Measurements from ENCODE around the gene IQCE. TPM values are rescaled to one million over a fixed set of nuclear protein-coding genes. Genes with fewer than 3 reads are reported as not detected.

IQCE gene
- total and polyA plus RNA-seq, 2 experiments from 2014 or later, result 11.8 to 13.3 TPM

GRCh38 chr7:2510909-2511768 lies 47.6 kb upstream of the IQCE start:
- no peaks in the 10 kb centered on the region for H3K9me2 ChIP-seq (replicated peaks; ENCODE audit: insufficient read depth)
- no peaks in the 10 kb centered on the region for H3K79me2 ChIP-seq
- H3K9me3 ChIP-seq (ENCODE audit: low read depth), result no peaks in the 10 kb centered on the region
- 54% methylated on average over 26 of the region's 27 CpGs for WGBS (ENCODE audit: low lambda C conversion rate, missing lambda C conversion rate)
- DNase-seq (ENCODE audit: low spot score), result no peak
- TF ChIP-seq EZH2 (IDR thresholded peaks at IDR 0.05; ENCODE audit: borderline replicate concordance), result no peak
- H3K4me1 ChIP-seq (ENCODE audit: insufficient read depth), result peaks cover 9% of the 10 kb centered on the region
- H3K36me3 ChIP-seq (replicated peaks; ENCODE audit: insufficient read depth, low read depth), result no peaks in the 10 kb centered on the region
- H3K27me3 ChIP-seq, result no peaks in the 10 kb centered on the region
- no peak overlapping the region for H2AFZ ChIP-seq
- no peak overlapping the region for H3K4me2 ChIP-seq
- no peak overlapping the region for H3K27ac ChIP-seq
- no peaks in the 10 kb centered on the region for H4K20me1 ChIP-seq (ENCODE audit: insufficient read depth, poor library complexity, severe bottlenecking)
- no peak overlapping the region for H3K4me3 ChIP-seq

- H3K9me3 ChIP-seq (ENCODE audit: low read depth), result no peaks in the 10 kb centered on the region
- no peaks in the 10 kb centered on the region for H4K20me1 ChIP-seq (ENCODE audit: insufficient read depth, poor library complexity, severe bottlenecking)
- 85% methylated on average over 10 of the region's 18 CpGs for WGBS (ENCODE audit: low lambda C conversion rate, missing lambda C conversion rate)
- no peaks in the 10 kb centered on the region for H3K79me2 ChIP-seq
- no peak for TF ChIP-seq EZH2 (IDR thresholded peaks at IDR 0.05; ENCODE audit: borderline replicate concordance)
- no peak for TF ChIP-seq EZH2phosphoT487 (IDR thresholded peaks at IDR 0.05; ENCODE audit: low read depth, severe bottlenecking, unreplicated experiment)
- no peak for TF ChIP-seq CTCF (IDR thresholded peaks at IDR 0.05; ENCODE audit: poor library complexity)
- no peaks in the 10 kb centered on the region for H3K36me3 ChIP-seq (replicated peaks; ENCODE audit: insufficient read depth, low read depth)
- DNase-seq (ENCODE audit: low spot score), result no peak
- no peaks in the 10 kb centered on the region for H3K9me2 ChIP-seq (replicated peaks; ENCODE audit: insufficient read depth)
- no peaks in the 10 kb centered on the region for H3K27me3 ChIP-seq
- H3K4me2 ChIP-seq, result no peak overlapping the region
- no peak overlapping the region for H3K4me3 ChIP-seq
- no peak overlapping the region for H3K27ac ChIP-seq
- H3K4me1 ChIP-seq (ENCODE audit: insufficient read depth), result peaks cover 14% of the 10 kb centered on the region
- no peak overlapping the region for H2AFZ ChIP-seq
Observed at GRCh38 chr7:2511769-2512168, 47.0 kb upstream of the IQCE start.

- Histone ChIP-seq H3K4me2 (no peak overlapping the region), H3K36me3 (replicated peaks; ENCODE audit: insufficient read depth, low read depth) (no peaks in the 10 kb centered on the region), H3K79me2 (no peaks in the 10 kb centered on the region), H3K27me3 (no peaks in the 10 kb centered on the region), H3K4me3 (no peak overlapping the region), H3K9me2 (replicated peaks; ENCODE audit: insufficient read depth) (no peaks in the 10 kb centered on the region), H3K4me1 (ENCODE audit: insufficient read depth) (peaks cover 18% of the 10 kb centered on the region), H2AFZ (no peak overlapping the region), H3K9me3 (ENCODE audit: low read depth) (no peaks in the 10 kb centered on the region), H3K27ac (no peak overlapping the region), H4K20me1 (ENCODE audit: insufficient read depth, poor library complexity, severe bottlenecking) (no peaks in the 10 kb centered on the region)
- DNase-seq (ENCODE audit: low spot score), result no peak
- no peak for TF ChIP-seq EZH2 (IDR thresholded peaks at IDR 0.05; ENCODE audit: borderline replicate concordance)
- no peak for TF ChIP-seq EZH2phosphoT487 (IDR thresholded peaks at IDR 0.05; ENCODE audit: low read depth, severe bottlenecking, unreplicated experiment)
- no peak for TF ChIP-seq CTCF (IDR thresholded peaks at IDR 0.05; ENCODE audit: poor library complexity)
- 76% methylated on average over 12 of the region's 12 CpGs for WGBS (ENCODE audit: low lambda C conversion rate, missing lambda C conversion rate)
Observed at GRCh38 chr7:2512179-2512661, 46.6 kb upstream of the IQCE start.

GRCh38 chr7:2512713-2513112 lies 46.1 kb upstream of the IQCE start:
- H3K27ac ChIP-seq, result no peak overlapping the region
- 82% methylated on average over 3 of the region's 3 CpGs for WGBS (ENCODE audit: low lambda C conversion rate, missing lambda C conversion rate)
- no peak for TF ChIP-seq EZH2 (IDR thresholded peaks at IDR 0.05; ENCODE audit: borderline replicate concordance)

More at GRCh38 chr7:2512713-2513112, 46.1 kb upstream of the IQCE start:
- no peaks in the 10 kb centered on the region for H3K27me3 ChIP-seq
- H3K4me2 ChIP-seq, result no peak overlapping the region
- no peaks in the 10 kb centered on the region for H3K79me2 ChIP-seq
- H3K4me3 ChIP-seq, result no peak overlapping the region
- no peak for DNase-seq (ENCODE audit: low spot score)
- no peaks in the 10 kb centered on the region for H3K9me2 ChIP-seq (replicated peaks; ENCODE audit: insufficient read depth)
- no peaks in the 10 kb centered on the region for H3K9me3 ChIP-seq (ENCODE audit: low read depth)
- peaks cover 21% of the 10 kb centered on the region for H3K4me1 ChIP-seq (ENCODE audit: insufficient read depth)
- H4K20me1 ChIP-seq (ENCODE audit: insufficient read depth, poor library complexity, severe bottlenecking), result no peaks in the 10 kb centered on the region
- H3K36me3 ChIP-seq (replicated peaks; ENCODE audit: insufficient read depth, low read depth), result no peaks in the 10 kb centered on the region
- H2AFZ ChIP-seq, result no peak overlapping the region
